T1000 (cell line): ENCODE results near the gene LIPI.
"Not testable (repeated sequence)": the region's sequence is repeated elsewhere in the genome, so short reads cannot be mapped to it uniquely, and the experiment has no call there.

Experiments
- DNase-seq: peaks from one replicate; lab custom pipeline; 2025; ENCODE audit warnings: mixed read lengths; lab: John Stamatoyannopoulos, UW

LIPI gene

GRCh38 chr21:14210738-14211137 lies at the start of gene LIPI:
Gene LIPI, minus strand, starts transcription at chr21:14210955. Its CDS starts 110 bp downstream, at chr21:14210845.
- no peak for DNase-seq

- DNase-seq = no peak
These were observed 49.5 kb upstream of the LIPI start for GRCh38 chr21:14260174-14260764.

DNA sequence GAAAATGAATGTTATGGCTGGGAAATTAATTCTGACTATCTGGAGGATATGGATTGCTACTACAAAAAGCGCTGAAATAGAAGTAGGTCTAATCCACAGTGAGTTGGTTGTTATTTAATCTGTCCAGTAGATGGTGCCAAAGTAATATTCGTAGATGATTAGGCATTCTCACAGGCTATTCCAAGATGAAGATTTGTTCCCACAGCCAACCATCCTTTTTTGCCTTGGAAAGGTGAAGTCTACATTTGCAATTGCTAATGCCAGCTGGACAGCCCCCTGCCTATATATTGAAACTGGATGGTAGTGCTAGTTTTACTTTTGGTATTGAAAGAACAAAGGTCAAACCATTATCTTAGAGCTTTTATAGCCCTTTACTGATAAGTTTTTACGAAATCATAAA lies 49.0 kb upstream of the LIPI start:
- no peak for DNase-seq

GRCh38 chr21:14251336-14251735 lies 40.6 kb upstream of the LIPI start:
- no peak for DNase-seq

DNA sequence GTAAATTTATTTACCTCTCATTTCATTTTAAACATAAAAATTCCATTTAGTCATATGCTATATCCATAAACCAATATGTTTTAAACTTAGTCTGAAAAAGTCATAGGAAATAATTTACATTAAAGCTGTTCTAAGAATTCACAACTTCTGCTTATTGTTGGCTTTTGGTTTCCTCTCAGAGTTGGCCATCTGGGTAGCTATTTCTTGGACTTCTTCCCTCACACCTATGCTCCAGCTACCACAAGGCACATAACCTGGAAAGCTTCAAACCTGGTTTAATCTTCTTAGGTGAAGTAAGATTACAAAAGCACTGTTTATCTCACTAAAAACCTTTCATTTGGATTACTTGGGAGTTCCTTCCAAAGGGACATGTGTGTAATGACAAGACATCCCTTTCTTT lies 35.0 kb upstream of the LIPI start:
- no peak for DNase-seq

DNA sequence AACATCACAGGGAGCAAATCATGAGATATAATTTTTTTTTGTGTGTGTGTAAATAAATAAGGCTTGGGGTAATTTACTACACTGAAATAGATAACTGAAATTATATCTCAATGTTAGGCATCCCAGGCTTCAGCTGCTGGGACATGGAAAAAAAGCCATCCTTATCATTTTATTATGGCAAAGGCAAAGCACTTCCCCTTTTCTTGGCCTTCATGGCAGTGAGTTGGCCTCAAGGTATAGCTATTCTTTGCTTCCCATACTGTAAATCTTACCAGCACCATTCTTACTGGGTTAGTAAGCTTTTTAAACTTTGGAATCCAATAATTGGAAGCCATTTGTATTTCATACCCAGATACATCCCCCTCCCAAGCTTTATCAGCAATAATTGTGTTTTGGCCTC lies 34.2 kb upstream of the LIPI start:
- no peak for DNase-seq

DNA sequence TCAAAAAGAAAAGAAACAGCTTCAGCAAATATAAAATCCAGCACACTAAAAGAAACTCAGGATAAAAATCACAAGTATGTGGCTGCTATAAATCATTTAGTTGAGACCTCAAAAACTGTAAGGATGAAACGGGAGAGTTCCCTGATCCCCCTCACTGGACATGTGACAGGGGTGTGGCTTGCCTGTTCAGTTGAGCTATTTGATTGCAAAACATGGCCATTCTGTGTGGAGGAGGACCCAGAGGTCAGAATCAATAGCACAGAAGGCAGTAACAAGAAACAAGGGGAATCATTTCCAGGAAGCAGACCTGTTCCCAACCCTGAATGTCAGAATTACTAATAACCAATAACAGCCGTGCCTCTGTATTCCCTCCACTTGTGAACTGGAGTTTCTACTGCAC lies 33.1 kb upstream of the LIPI start:
- DNase-seq = no peak

GRCh38 chr21:14243461-14243860 lies 32.7 kb upstream of the LIPI start:
- no peak for DNase-seq

DNA sequence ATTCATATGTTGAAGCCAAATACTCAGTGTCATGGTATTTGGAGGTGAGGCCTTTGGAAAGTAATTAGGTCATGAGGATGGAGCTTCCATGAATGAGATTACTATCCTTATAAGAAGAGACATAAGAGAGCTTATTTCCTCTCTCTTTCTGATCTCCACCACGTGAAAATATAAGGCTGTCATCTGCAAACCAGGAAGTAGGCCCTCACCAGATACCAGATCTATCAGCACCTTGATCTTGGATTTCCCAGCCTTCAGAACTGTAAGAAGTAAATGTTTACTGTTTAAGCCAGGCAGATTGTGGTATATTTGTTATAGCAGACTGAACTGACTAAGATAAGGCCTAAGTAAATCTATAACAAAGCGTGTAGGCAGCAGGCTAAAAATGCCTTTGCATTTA lies 30.5 kb upstream of the LIPI start:
- no peak for DNase-seq

DNA sequence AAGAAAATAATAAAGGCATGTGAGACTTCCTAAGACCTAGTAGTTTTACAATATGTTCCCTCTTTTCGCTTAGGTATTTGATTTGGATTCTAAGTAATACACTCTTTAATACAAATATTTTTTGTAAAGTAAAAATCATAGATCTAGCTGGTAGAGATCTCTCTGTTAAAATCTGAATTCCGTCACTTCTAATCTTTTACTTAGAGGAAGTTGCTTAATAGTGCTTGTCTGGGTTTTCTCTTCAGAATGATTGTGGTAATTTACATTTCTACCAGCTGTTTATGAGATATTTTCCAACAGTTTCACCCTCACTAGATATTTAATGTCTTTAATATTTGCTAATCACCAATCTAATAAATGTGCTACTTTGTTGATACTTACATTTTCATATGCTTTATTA lies 28.5 kb upstream of the LIPI start:
- DNase-seq = no peak

DNA sequence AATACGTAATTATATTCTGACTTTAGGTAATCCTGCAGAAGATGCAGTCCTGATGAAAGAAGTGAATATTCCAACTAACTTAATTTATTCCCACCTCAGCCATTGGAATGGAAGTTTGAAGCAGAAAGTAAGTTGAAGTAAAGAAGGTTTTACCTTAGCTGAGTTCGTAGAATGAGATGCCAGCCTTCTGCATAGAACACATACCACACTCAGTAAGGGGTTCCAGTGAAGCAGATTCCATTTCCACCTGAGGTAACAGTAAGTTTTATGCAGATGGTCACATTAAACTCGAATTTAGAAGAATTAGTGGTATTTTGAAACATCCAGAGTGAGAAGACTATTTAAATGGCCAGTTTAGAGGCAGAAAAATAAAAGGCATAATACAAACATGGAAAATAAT lies 25.4 kb upstream of the LIPI start:
- DNase-seq = no peak

DNA sequence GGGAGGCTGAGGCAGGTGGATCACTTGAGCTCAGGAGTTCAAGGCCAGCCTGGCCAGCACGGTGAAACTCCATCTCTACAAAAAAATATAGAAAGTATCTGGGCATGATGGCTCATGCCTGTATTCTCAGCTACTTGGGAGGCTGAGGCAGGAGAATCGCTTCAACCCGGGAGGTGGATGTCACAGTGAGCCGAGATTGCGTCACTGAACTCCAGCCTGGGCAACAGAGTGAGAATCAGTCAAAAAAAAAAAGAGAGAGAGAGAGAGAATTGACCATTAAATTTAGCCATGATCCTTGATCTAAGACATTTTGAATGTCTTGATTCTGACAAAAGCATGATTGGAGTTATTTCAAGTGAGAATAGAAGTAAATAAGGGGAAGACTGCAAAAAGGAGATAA lies 24.3 kb upstream of the LIPI start:
- no peak for DNase-seq

DNA sequence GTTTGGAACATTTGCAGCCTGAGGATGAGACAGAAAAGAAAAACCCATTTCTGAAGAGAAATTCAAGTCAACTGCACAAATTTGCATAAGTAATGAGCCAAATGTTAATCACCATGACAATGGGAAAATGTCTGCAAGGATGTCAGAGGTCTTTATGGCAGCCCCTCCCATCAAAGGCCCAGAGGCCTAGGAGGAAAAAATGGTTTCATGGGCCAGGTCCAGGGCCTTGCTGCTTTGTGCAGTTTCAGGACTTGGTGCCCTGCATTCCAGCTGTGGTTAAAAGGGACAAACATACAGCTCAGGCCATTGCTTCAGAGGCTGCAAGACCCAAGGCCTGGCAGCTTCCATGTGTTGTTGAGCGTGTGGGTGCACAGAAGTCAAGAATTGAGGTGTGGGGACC lies 18.6 kb upstream of the LIPI start:
- DNase-seq = no peak

- no peak for DNase-seq
These were observed 12.6 kb upstream of the LIPI start for GRCh38 chr21:14223365-14223764.

DNA sequence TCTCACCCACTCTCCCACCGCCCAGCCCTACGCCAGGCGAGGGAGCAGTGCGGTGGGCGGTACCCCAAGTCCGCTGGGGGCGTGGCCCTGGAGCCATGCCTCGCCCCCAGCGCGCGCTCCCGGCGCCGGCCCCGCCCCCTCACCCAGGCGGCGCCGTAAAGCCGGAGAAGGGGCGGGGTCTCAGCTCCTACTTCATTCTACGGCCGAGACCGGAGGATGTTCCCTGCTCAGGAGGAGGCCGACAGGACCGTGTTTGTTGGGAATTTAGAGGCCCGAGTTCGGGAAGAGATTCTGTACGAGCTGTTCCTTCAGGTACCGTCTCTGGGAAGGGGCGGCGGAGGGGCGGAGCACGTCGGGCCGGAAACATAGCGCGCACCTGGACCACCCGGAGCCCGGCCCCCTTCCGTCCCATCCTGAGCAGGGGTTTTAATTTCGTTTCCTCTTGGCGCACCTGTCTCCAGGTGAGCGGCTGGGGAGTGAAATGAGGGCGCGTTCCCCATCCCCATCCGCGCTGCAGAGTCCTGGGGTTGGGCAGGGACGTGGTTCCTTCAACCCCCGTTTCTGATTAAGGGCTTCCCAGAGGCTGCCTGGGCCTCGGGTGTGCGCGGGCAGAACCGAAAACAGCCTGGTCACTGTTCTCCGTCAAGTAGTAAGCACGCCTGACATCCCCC lies 5.4 kb upstream of the LIPI start, which contains the start of gene RBM11:
Gene RBM11 (plus strand): TSS at position 187 of the 671 bp plus-strand sequence. CDS start 30 bp downstream, at position 217.
- DNase-seq = peak; percentile 28

DNA sequence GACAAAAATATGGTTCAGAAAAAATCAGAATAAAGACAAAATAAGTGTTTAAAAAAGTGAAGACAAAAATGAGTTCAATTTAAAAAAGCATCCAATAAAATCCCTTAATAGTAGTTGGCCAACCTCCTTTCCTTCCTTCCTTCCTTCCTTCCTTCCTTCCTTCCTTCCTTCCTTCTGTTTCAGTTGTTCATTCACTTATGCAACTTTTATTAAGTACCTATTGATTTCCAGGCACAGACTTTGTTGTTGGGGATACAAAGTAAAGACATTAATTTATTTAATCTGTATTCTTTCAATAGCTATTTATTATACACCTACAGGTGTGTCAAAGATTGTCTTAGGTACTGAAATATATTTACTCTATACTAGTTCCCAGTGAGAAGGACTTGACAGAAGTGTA lies 2.4 kb upstream of the LIPI start:
- no peak for DNase-seq

GRCh38 chr21:14206222-14206621 lies 4.5 kb downstream of the LIPI start:
- no peak for DNase-seq

DNA sequence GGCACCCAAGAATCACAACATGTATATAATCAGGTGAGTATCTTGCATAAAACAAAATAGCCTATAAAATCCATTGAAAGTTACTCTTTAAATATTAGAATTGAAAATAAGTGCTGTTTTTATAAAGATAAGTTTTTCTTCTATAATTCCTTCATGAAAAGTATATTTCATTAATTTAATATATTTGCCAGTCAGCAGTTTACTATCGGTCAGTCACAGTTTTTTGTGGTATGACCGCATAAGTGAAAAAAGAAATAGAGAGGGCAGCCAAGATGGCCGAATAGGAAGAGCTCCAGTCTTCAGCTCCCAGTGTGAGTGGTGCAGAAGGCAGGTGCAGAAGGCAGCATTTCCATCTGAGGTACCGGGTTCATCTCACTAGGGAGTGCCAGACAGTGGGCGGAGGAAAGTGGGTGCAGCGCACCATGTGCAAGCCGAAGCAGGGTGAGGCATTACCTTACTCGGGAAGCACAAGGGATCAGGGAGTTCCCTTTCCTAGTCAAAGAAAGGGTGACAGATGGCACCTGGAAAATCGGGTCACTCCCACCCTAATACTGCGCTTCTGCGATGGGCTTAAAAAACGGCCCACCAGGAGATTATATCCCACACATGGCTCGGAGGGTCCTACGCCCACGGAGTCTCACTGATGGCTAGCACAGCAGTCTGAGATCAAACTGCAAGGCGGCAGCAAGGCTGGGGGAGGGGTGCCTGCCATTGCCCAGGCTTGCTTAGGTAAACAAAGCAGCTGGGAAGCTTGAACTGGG lies 44.1 kb downstream of the LIPI start:
- not testable (repeated sequence) for DNase-seq

- DNase-seq = no peak
These were observed 66.8 kb downstream of the LIPI start for GRCh38 chr21:14143999-14144398.

- DNase-seq = no peak
These were observed 86.5 kb downstream of the LIPI start for GRCh38 chr21:14124266-14124665.

DNA sequence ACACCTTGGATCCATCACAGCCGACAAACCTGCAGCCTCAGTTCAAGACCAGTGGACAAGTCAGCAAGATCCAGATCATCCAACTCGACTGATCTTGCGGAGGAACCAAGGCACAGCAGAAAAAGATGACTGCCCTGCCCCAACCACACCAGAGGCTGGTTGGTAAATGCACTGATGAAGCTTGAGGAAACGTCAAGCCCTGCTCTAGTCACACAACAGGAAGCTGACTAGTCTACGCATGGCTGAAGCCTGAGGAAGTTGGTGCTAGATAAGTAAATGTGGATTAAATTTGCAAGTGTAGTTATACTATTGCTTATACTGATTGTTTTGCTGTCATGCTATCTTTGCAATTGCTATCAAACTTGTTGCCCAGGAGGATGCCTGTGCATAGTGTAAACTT lies 89.0 kb downstream of the LIPI start:
- no peak for DNase-seq

DNA sequence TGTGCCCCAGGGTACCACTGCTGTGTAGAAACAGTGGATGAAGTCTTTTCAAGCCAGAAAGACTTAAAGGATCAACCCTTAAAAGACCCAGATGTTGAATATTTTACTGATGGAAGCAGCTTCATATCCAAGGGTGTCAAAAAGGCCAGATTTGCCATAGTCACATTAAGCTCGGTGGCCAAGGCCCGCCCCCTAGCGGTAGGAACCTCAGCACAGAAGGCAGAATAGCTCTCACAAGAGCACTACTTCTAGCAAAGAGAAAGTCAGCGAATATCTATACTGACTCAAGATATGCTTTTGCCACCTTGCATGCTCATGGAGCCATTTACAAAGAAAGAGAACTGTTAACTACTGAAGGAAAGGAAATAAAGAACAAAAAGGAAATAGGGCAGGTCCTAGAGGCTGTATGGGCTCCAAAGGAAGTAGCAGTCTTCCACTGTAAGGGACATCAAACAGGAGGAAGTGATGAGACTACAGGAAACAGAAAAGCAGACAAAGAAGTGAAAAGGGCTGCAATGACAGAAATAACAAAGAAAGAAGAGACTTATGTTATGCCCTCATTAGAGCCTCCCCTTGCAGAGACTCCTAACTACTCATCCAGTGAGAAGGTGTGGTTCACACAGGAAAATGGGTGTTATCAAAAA lies 90.5 kb downstream of the LIPI start:
- DNase-seq = no peak

- no peak for DNase-seq
These were observed 91.7 kb downstream of the LIPI start for GRCh38 chr21:14119038-14119437.
